Endothelial cell of umbilical vein (primary cell): ENCODE results near the gene CYFIP2. TPM values are rescaled to one million over a fixed set of nuclear protein-coding genes. Genes with fewer than 3 reads are reported as not detected.

Experiments used
- BruUV-seq: library from RNA; stranded (reverse); fragments of 400-500 nt; replicated peaks from 2 replicates; lab custom pipeline; 2021; lab: Mats Ljungman, UMichigan
- CTCF ChIA-PET: fragments of 300-600, 350-600 bp; sonication (Branson Sonifier 250); formaldehyde crosslinking; loops from one replicate; lab custom pipeline; 2021; ENCODE audit warnings: antibody characterized with exemption, inconsistent platforms; lab: Charles Lee
- POLR2A ChIA-PET: fragments of 300-600, 350-600 bp; sonication (Branson Sonifier 250); formaldehyde crosslinking; loops from one replicate; lab custom pipeline; 2021; ENCODE audit warnings: antibody characterized with exemption, inconsistent platforms; lab: Charles Lee
- DNase-seq: peaks from one replicate; pipeline ENCODE4 v3.0.0-alpha.2; 2011; ENCODE audit warnings: low read depth, low spot score
- FAIRE-seq: peaks from 2 replicates; lab custom pipeline; 2011; peaks lifted over from hg19 to GRCh38; lab: Jason Lieb, UNC
- H2AFZ ChIP-seq: 2 replicates; pipeline ENCODE4 v1.6.0; 2012; ENCODE audit warnings: low read depth, low read length, control low read depth, inconsistent platforms
- H3K27ac ChIP-seq: 2 replicates; pipeline ENCODE4 v1.5.1; 2011; ENCODE audit warnings: low read depth, mild to moderate bottlenecking, control low read depth, low read length, moderate library complexity; ENCODE audit not compliant: insufficient read depth
- H3K27me3 ChIP-seq, 2 experiments: 2 replicates each; pipeline versions ENCODE4 v1.6.0 to v1.6.1; 2011; ENCODE audit warnings: low read length in 2 of 2, mixed read lengths in 1 of 2; ENCODE audit not compliant: control insufficient read depth in 2 of 2, insufficient read depth in 2 of 2
- H3K36me3 ChIP-seq, 2 experiments: 2 replicates in 1 of 2; 3 replicates in 1 of 2; pipeline ENCODE4 v1.5.1; 2011; ENCODE audit warnings: low read length in 2 of 2, mild to moderate bottlenecking in 1 of 2, moderate library complexity in 1 of 2; ENCODE audit not compliant: control insufficient read depth in 2 of 2, insufficient read depth in 2 of 2; ENCODE audit errors: extremely low read depth in 1 of 2
- H3K4me1 ChIP-seq: 3 replicates; pipeline ENCODE4 v1.5.1; 2011; ENCODE audit warnings: mild to moderate bottlenecking, low read length; ENCODE audit not compliant: control insufficient read depth, insufficient read depth; ENCODE audit errors: extremely low read depth
- H3K4me2 ChIP-seq: 2 replicates; pipeline ENCODE4 v1.6.1; 2011; ENCODE audit warnings: low read length, control low read depth, mixed read lengths; ENCODE audit not compliant: insufficient read depth
- H3K4me3 ChIP-seq, 3 experiments: fragments of 200-600 bp in 1 of 3; sonication (generic), shearing (Covaris generic) in 1 of 3; replicated peaks in 1 of 3; 2 replicates each; pipeline ENCODE4 v1.5.1; 2011 to 2016; ENCODE audit warnings: control low read depth in 3 of 3, low read length in 3 of 3, mild to moderate bottlenecking in 2 of 3, inconsistent platforms in 1 of 3, low read depth in 1 of 3, moderate library complexity in 1 of 3; ENCODE audit not compliant: insufficient read depth in 1 of 3
- H3K79me2 ChIP-seq: 2 replicates; pipeline ENCODE4 v1.6.0; 2012; ENCODE audit warnings: low read length, inconsistent platforms; ENCODE audit not compliant: control insufficient read depth, insufficient read depth
- H3K9ac ChIP-seq: replicated peaks from 2 replicates; pipeline ENCODE3; 2011; ENCODE audit warnings: low read length, control low read depth; ENCODE audit not compliant: insufficient read depth; ENCODE audit errors: extremely low read depth
- H3K9me1 ChIP-seq: replicated peaks from 3 replicates; pipeline ENCODE4 v1.6.0; 2011; ENCODE audit warnings: mild to moderate bottlenecking, low read length; ENCODE audit not compliant: control insufficient read depth, insufficient read depth; ENCODE audit errors: extremely low read depth
- H3K9me3 ChIP-seq: replicated peaks from 2 replicates; pipeline ENCODE4 v1.5.1; 2012; ENCODE audit warnings: low read length, inconsistent platforms; ENCODE audit not compliant: control insufficient read depth, insufficient read depth
- H4K20me1 ChIP-seq: replicated peaks from 2 replicates; pipeline ENCODE3; 2011; ENCODE audit warnings: mild to moderate bottlenecking, low read length; ENCODE audit not compliant: control insufficient read depth, insufficient read depth; ENCODE audit errors: extremely low read depth
- EZH2 ChIP-seq: IDR thresholded peaks from 2 replicates; pipeline ENCODE4 v1.6.1; 2012; ENCODE audit warnings: borderline replicate concordance, low read depth, mild to moderate bottlenecking, moderate library complexity, low read length, inconsistent platforms; ENCODE audit not compliant: severe bottlenecking
- FOS ChIP-seq: IDR thresholded peaks from 2 replicates; pipeline ENCODE4 v1.6.1; 2011; ENCODE audit warnings: mild to moderate bottlenecking, low read length, moderate library complexity, borderline replicate concordance; ENCODE audit not compliant: insufficient read depth
- GATA2 ChIP-seq: IDR thresholded peaks from 2 replicates; pipeline ENCODE4 v1.7.0; 2011; ENCODE audit warnings: low read depth, mild to moderate bottlenecking, moderate library complexity, mixed read lengths, low read length; ENCODE audit not compliant: insufficient read length, insufficient read depth
- JUN ChIP-seq: IDR thresholded peaks from 2 replicates; pipeline ENCODE4 v1.6.1; 2011; ENCODE audit warnings: borderline replicate concordance, low read depth; ENCODE audit not compliant: insufficient read length, insufficient read depth
- MYC ChIP-seq: IDR thresholded peaks from one replicate; pipeline ENCODE4 v1.6.1; 2011; ENCODE audit warnings: mild to moderate bottlenecking, low read depth, low read length
- POLR2A ChIP-seq: IDR thresholded peaks from 2 replicates; pipeline ENCODE4 v1.6.1; 2012; ENCODE audit warnings: low read depth, mild to moderate bottlenecking, control low read depth, low read length
- POLR2AphosphoS5 ChIP-seq: IDR thresholded peaks from 2 replicates; pipeline ENCODE4 v1.6.1; 2012; ENCODE audit warnings: low read depth, mild to moderate bottlenecking, control low read depth, low read length, moderate library complexity; ENCODE audit not compliant: insufficient read depth
- dilution Hi-C: fragments of 300-500 bp; cut with MboI; formaldehyde crosslinking; loops from one replicate; pipeline ENCODE4 v1.15.0; 2019; ENCODE audit warnings: low sequenced_read_pairs; ENCODE audit not compliant: extremely low pct_ligation_motif_present
- intact Hi-C: fragments of 100-400 bp; cut with micrococcal nuclease; formaldehyde crosslinking; loops from one replicate; pipeline ENCODE4 v1.10.0; 2022
- polyA plus RNA-seq, 4 experiments: library from polyadenylated mRNA; depleted of rRNA in 3 of 4; stranded (reverse) in 3 of 4; unstranded in 1 of 4; fragments of >200 nt; gene quantifications; 2 replicates each; pipeline versions ENCODE4 v1.2.1 to v1.2.3, GENCODE V29; 2011 to 2012; ENCODE audit warnings: missing spikeins in 1 of 4
- total RNA-seq: library from RNA; stranded (reverse); gene quantifications from 2 replicates; pipeline ENCODE4 v1.2.3, GENCODE V29; 2021
- TF ChIP-seq, protein P1 (sequence below): IDR thresholded peaks from 2 replicates; pipeline ENCODE4 v1.6.1; 2011; ENCODE audit not compliant: insufficient read depth, insufficient read length
- TF ChIP-seq, protein P2 (sequence below), 2 donors: IDR thresholded peaks; 1 replicate in 1 of 2; 2 replicates in 1 of 2; pipeline ENCODE4 v1.5.1; 2011; ENCODE audit warnings: low read length in 2 of 2, mild to moderate bottlenecking in 2 of 2, moderate library complexity in 2 of 2, control low read depth in 1 of 2, inconsistent platforms in 1 of 2, low read depth in 1 of 2; ENCODE audit not compliant: insufficient read depth in 1 of 2; ENCODE audit errors: extremely low read depth in 1 of 2

The CYFIP2 gene
- total and polyA plus RNA-seq, 2 donors (not counting 3 experiments of a cell fraction or from before 2014, with no cell fraction given), result 9.2 to 22.4 TPM

DNA sequence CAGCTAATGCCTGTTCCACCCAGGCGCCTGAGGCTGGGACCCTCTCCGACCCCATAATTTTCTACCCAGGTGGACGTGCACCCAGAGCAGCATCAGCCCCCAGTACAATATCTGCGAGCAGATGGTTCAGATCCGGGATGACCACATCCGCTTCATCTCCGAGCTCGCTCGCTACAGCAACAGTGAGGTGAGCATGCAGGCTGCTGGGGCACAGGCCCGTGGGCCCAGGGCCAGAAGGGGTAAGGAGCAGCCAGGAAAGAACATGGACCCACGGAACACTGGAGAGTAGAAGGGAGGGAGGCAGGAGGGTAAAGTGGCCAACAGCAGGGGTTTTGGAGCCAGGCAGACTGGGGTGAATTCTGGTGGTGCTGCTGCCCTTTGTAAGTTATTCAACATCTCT is 45.7 kb downstream of the CYFIP2 start:
- no peak for DNase-seq
- Histone ChIP-seq H3K27ac (no peak overlapping the region), H3K9me1 (no peaks in the 10 kb centered on the region), H3K27me3 (no peaks in the 10 kb centered on the region), H3K36me3 (no peaks in the 10 kb centered on the region), H3K9me3 (no peaks in the 10 kb centered on the region), H4K20me1 (no peaks in the 10 kb centered on the region), H3K4me1 (no peaks in the 10 kb centered on the region), H2AFZ (no peak overlapping the region), H3K4me2 (no peak overlapping the region), H3K4me3 (no peak overlapping the region), H3K9ac (no peak overlapping the region), H3K79me2 (no peaks in the 10 kb centered on the region)
- ChIA-PET POLR2A (no interaction called here), CTCF (interaction anchor here (1.4 to 5.8 kb wide), 2 partner anchors 17 to 57 kb away, joined by 3 to 29 read pairs; no protein-coding TSS in a partner anchor)
- no TSS peak for BruUV-seq
- dilution Hi-C loops, result no loop called here
- TF ChIP-seq MYC (no peak), FOS (no peak), GATA2 (no peak), POLR2AphosphoS5 (no peak), JUN (no peak), POLR2A (no peak), EZH2 (no peak)
- TF ChIP-seq, protein P1, sequence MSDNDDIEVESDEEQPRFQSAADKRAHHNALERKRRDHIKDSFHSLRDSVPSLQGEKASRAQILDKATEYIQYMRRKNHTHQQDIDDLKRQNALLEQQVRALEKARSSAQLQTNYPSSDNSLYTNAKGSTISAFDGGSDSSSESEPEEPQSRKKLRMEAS, result no peak
- TF ChIP-seq, protein P2, sequence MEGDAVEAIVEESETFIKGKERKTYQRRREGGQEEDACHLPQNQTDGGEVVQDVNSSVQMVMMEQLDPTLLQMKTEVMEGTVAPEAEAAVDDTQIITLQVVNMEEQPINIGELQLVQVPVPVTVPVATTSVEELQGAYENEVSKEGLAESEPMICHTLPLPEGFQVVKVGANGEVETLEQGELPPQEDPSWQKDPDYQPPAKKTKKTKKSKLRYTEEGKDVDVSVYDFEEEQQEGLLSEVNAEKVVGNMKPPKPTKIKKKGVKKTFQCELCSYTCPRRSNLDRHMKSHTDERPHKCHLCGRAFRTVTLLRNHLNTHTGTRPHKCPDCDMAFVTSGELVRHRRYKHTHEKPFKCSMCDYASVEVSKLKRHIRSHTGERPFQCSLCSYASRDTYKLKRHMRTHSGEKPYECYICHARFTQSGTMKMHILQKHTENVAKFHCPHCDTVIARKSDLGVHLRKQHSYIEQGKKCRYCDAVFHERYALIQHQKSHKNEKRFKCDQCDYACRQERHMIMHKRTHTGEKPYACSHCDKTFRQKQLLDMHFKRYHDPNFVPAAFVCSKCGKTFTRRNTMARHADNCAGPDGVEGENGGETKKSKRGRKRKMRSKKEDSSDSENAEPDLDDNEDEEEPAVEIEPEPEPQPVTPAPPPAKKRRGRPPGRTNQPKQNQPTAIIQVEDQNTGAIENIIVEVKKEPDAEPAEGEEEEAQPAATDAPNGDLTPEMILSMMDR (IDR thresholded peaks at IDR 0.05; ENCODE audit: extremely low read depth in 1 of 2, insufficient read depth in 1 of 2, low read depth in 1 of 2, low read length in 2 of 2), result no peak
- FAIRE-seq, result no peak
- intact Hi-C loops, result no loop called here
